BE2C (cell line): ENCODE measurements around the gene TRHDE.

Experiments
- DNase-seq: peaks from one replicate; pipeline ENCODE4 v3.0.0-alpha.2; 2020
- H3K27me3 ChIP-seq: fragments of 250-450 bp; sonication (Bioruptor Pico); 2 replicates; pipeline ENCODE4 v1.5.1; 2020; ENCODE audit warnings: mild to moderate bottlenecking
- H3K36me3 ChIP-seq: fragments of 250-450 bp; sonication (Bioruptor Pico); 2 replicates; pipeline ENCODE4 v1.5.1; 2020; ENCODE audit warnings: mild to moderate bottlenecking
- H3K4me1 ChIP-seq: fragments of 250-450 bp; sonication (Bioruptor Pico); 2 replicates; pipeline ENCODE4 v1.5.1; 2020
- H3K4me3 ChIP-seq: 2 replicates; pipeline ENCODE4 v1.5.1; 2011; ENCODE audit warnings: low read depth, low read length
- H3K9me3 ChIP-seq: fragments of 250-450 bp; sonication (Bioruptor Pico); 2 replicates; pipeline ENCODE4 v1.5.1; 2020
- TF ChIP-seq, protein P1 (sequence below): IDR thresholded peaks from 2 replicates; pipeline ENCODE4 v1.5.1; 2012; ENCODE audit warnings: mild to moderate bottlenecking, low read depth, low read length

Gene TRHDE

DNA sequence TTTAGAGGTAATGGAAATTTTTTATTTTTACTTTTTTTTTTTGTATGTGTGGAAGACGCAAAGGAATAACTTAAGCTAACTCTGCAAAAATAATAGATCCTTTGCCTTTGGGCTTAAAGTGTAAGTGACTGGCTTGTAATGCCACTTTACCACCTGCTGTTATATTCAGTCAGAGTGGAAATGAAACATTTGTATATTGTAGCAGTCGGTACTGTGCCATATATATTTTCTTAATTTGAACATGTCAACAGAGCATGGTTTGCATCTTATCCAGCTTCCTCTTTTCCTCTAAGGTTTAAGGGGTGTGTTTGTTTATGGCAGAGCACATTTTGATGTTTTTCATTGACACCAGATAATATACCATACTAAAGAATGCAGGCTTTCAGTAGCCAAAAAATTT is 176.6 kb downstream of the TRHDE start:
- TF ChIP-seq, protein P1, sequence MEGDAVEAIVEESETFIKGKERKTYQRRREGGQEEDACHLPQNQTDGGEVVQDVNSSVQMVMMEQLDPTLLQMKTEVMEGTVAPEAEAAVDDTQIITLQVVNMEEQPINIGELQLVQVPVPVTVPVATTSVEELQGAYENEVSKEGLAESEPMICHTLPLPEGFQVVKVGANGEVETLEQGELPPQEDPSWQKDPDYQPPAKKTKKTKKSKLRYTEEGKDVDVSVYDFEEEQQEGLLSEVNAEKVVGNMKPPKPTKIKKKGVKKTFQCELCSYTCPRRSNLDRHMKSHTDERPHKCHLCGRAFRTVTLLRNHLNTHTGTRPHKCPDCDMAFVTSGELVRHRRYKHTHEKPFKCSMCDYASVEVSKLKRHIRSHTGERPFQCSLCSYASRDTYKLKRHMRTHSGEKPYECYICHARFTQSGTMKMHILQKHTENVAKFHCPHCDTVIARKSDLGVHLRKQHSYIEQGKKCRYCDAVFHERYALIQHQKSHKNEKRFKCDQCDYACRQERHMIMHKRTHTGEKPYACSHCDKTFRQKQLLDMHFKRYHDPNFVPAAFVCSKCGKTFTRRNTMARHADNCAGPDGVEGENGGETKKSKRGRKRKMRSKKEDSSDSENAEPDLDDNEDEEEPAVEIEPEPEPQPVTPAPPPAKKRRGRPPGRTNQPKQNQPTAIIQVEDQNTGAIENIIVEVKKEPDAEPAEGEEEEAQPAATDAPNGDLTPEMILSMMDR, result no peak
- H3K9me3 ChIP-seq, result no peaks in the 10 kb centered on the region
- no peaks in the 10 kb centered on the region for H3K36me3 ChIP-seq
- DNase-seq, result no peak
- no peaks in the 10 kb centered on the region for H3K27me3 ChIP-seq
- H3K4me1 ChIP-seq, result no peaks in the 10 kb centered on the region
- no peak overlapping the region for H3K4me3 ChIP-seq

DNA sequence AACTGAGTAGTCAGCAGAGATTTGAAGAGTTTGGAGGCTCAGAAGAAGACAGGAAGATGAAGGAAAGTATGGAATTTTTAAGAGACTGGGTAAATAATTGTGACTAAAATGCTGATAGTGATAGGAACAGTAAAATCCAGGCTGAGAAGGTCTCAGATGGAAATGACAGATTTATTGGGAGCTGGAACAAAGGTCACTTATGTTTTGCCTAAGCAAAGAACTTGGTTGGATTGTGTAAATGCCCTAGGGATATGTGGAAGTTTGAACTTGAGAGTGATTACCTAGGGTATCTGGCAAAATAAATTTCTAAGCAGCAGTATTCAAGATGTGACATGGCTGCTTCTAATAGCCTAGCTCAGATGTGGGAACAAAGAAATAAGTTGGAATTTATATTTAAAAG is 180.9 kb downstream of the TRHDE start:
- Histone ChIP-seq H3K36me3 (no peaks in the 10 kb centered on the region), H3K4me1 (no peaks in the 10 kb centered on the region), H3K4me3 (no peak overlapping the region), H3K9me3 (no peaks in the 10 kb centered on the region), H3K27me3 (no peaks in the 10 kb centered on the region)
- TF ChIP-seq, protein P1, result no peak
- DNase-seq, result no peak

DNA sequence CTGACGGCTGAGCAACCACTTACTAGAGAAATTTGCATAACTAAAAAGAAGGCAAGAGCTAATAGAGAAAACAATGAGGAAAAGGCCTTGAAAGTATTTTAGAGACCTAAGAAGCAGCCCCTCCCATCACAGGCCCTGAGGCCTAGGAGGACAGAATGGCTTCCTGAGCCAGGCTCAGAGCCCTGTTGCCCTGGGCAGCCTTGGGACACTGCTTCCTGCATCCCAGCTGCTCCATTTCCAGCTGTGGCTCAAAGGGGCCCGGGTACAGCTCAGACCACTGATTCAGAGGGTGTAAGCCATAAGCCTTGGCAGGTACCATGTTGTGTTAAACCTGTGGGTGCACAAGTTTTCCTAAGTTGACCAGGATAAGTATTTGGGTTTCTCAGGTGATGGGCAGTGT is 181.4 kb downstream of the TRHDE start:
- TF ChIP-seq, protein P1, result no peak
- no peak overlapping the region for H3K4me3 ChIP-seq
- no peaks in the 10 kb centered on the region for H3K9me3 ChIP-seq
- no peak for DNase-seq
- no peaks in the 10 kb centered on the region for H3K27me3 ChIP-seq
- H3K4me1 ChIP-seq, result no peaks in the 10 kb centered on the region
- no peaks in the 10 kb centered on the region for H3K36me3 ChIP-seq

DNA sequence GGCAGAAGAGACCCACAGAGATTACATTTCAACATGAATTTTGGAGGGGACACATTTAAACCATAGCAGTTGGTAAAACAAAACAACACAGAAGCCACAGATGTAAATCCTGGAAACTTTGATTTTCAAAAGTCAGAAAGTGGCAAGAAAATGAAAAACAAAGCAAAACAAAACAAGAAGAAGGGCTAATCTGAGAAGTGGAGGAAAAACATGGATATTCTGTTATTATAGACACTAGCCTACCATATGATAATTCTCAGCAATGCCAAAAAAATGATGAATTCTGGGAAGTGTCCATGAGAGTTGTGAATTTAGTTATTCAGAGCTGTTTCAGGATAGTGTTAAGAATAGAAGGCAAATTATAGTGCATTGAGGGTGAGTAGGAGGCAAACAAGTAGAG is 192.3 kb downstream of the TRHDE start:
- H3K4me1 ChIP-seq, result no peaks in the 10 kb centered on the region
- no peaks in the 10 kb centered on the region for H3K27me3 ChIP-seq
- no peaks in the 10 kb centered on the region for H3K9me3 ChIP-seq
- DNase-seq, result no peak
- H3K4me3 ChIP-seq, result no peak overlapping the region
- no peaks in the 10 kb centered on the region for H3K36me3 ChIP-seq
- TF ChIP-seq, protein P1, result no peak

DNA sequence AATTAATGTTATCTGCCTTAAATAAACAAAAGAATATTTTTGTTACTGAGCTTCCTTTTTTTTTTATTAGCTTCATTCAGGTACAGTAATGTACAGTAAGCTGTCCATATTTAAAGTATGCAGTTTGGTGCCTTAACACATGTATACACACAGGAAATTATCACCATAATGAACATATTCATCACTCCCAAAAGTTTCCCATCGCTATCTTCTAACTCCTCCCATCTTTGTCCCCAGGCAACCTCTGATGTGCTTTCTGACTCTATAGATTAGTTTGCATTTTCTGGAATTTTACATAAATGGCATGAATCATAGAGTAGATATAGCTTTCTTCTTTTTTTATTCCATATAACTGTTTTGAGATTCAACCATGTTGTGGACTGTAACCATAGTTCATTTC is 193.0 kb downstream of the TRHDE start:
- DNase-seq, result no peak
- no peaks in the 10 kb centered on the region for H3K36me3 ChIP-seq
- H3K27me3 ChIP-seq, result no peaks in the 10 kb centered on the region
- H3K4me1 ChIP-seq, result no peaks in the 10 kb centered on the region
- TF ChIP-seq, protein P1, result no peak
- H3K9me3 ChIP-seq, result no peaks in the 10 kb centered on the region
- H3K4me3 ChIP-seq, result no peak overlapping the region

DNA sequence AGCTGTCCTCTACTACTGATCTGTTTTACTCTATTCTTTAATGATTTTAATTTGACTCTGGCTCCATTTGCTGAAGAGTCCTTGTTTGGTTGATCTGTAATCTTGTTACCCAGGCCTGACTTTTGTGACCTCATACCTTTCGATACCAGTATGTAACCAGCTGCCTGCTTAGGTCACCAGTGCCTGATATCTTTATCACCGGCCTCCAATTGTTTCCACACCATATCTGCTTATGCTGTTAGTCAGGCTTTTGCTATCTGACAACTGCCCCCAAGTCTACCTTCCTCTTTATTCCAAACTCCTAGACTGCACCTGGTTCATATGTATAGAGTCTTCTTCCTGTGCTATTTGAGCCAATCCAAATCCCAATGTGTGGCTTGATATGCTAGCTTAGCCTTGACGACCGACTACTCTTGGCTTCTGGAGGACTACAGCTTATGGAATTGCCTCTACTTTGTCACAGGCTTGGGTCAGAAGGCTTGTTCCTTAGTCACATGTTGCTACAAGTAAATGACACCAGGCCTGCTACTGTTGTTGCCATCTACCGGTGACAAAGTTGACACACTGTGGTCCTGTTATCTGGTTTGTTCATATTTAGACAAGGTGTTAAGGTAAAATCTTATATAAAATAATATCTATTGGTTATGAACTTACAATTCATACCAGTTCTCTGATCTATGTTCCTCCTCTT is 193.9 kb downstream of the TRHDE start:
- TF ChIP-seq, protein P1, result no peak
- Histone ChIP-seq H3K4me3 (no peak overlapping the region), H3K27me3 (no peaks in the 10 kb centered on the region), H3K36me3 (no peaks in the 10 kb centered on the region), H3K4me1 (no peaks in the 10 kb centered on the region), H3K9me3 (no peaks in the 10 kb centered on the region)
- DNase-seq, result no peak
